Neural crest cell (in vitro differentiated cells): ENCODE measurements around the gene ARHGAP15. TPM values are rescaled to one million over a fixed set of nuclear protein-coding genes. Genes with fewer than 3 reads are reported as not detected.

ENCODE experiments used
- DNase-seq: peaks from one replicate; pipeline ENCODE4 v3.0.0; 2021; ENCODE audit warnings: low read depth, mixed read lengths, low spot score
- H3K27ac Mint-ChIP-seq: one replicate; pipeline ENCODE4 v1.8.0; 2021; ENCODE audit warnings: mild to moderate bottlenecking, mixed read lengths; ENCODE audit not compliant: unreplicated experiment
- H3K27me3 Mint-ChIP-seq: 2 replicates; pipeline ENCODE4 v1.8.0; 2021; ENCODE audit warnings: low read depth, mild to moderate bottlenecking, mixed read lengths
- H3K36me3 Mint-ChIP-seq: 2 replicates; pipeline ENCODE4 v1.8.0; 2021; ENCODE audit warnings: low read depth, mild to moderate bottlenecking, mixed read lengths
- H3K4me1 Mint-ChIP-seq: 2 replicates; pipeline ENCODE4 v1.8.0; 2021; ENCODE audit warnings: mixed read lengths
- H3K4me3 Mint-ChIP-seq: one replicate; pipeline ENCODE4 v1.8.0; 2021; ENCODE audit warnings: mild to moderate bottlenecking, mixed read lengths
- H3K9me3 Mint-ChIP-seq: 2 replicates; pipeline ENCODE4 v1.8.0; 2021; ENCODE audit warnings: mixed read lengths
- CTCF ChIP-seq: fragments of 200-600 bp; sonication (generic); conservative IDR thresholded peaks from 2 replicates; pipeline ENCODE4 v1.5.0; 2021; ENCODE audit warnings: antibody characterized with exemption, mild to moderate bottlenecking
- total RNA-seq: library from RNA; stranded (reverse); gene quantifications from 2 replicates; pipeline ENCODE4 v1.2.1, GENCODE V29; 2021

The ARHGAP15 gene
- total RNA-seq, 1 donor from 2014 or later: 2.8 TPM

- Mint-ChIP-seq H3K36me3 (no peaks in the 10 kb centered on the region), H3K27me3 (no peaks in the 10 kb centered on the region), H3K4me1 (peaks cover 40% of the 10 kb centered on the region), H3K4me3 (no peak overlapping the region), H3K9me3 (peaks cover 1% of the 10 kb centered on the region), H3K27ac (no peak overlapping the region)
- no peak for TF ChIP-seq CTCF
- no peak for DNase-seq
These were observed 551.7 kb downstream of the ARHGAP15 start for GRCh38 chr2:143680885-143681405.

GRCh38 chr2:143682436-143683055 is 553.3 kb downstream of the ARHGAP15 start:
- H3K27ac Mint-ChIP-seq: no peak overlapping the region
- DNase-seq: no peak
- H3K36me3 Mint-ChIP-seq: no peaks in the 10 kb centered on the region
- H3K4me1 Mint-ChIP-seq: peaks cover 45% of the 10 kb centered on the region
- no peaks in the 10 kb centered on the region for H3K27me3 Mint-ChIP-seq
- TF ChIP-seq CTCF: no peak
- no peaks in the 10 kb centered on the region for H3K9me3 Mint-ChIP-seq
- no peak overlapping the region for H3K4me3 Mint-ChIP-seq

- H3K4me1 Mint-ChIP-seq: peaks cover 49% of the 10 kb centered on the region
- no peak for TF ChIP-seq CTCF
These were observed 554.8 kb downstream of the ARHGAP15 start for GRCh38 chr2:143683977-143684376.

GRCh38 chr2:143684551-143685320 is 555.5 kb downstream of the ARHGAP15 start:
- DNase-seq: no peak
- TF ChIP-seq CTCF: no peak
- Mint-ChIP-seq H3K27me3 (no peaks in the 10 kb centered on the region), H3K4me1 (peaks cover 45% of the 10 kb centered on the region), H3K4me3 (peak overlapping the region; percentile 34), H3K36me3 (no peaks in the 10 kb centered on the region), H3K9me3 (no peaks in the 10 kb centered on the region), H3K27ac (peak overlapping the region; percentile 74)

More at GRCh38 chr2:143683977-143684376, 554.8 kb downstream of the ARHGAP15 start:
- Mint-ChIP-seq H3K27ac (no peak overlapping the region), H3K36me3 (no peaks in the 10 kb centered on the region), H3K27me3 (no peaks in the 10 kb centered on the region), H3K9me3 (no peaks in the 10 kb centered on the region), H3K4me3 (no peak overlapping the region)
- DNase-seq: no peak

GRCh38 chr2:143685421-143686078 is 556.3 kb downstream of the ARHGAP15 start:
- no peak for TF ChIP-seq CTCF
- peaks cover 45% of the 10 kb centered on the region for H3K4me1 Mint-ChIP-seq
- no peak overlapping the region for H3K27ac Mint-ChIP-seq
- DNase-seq: no peak
- no peaks in the 10 kb centered on the region for H3K36me3 Mint-ChIP-seq
- H3K9me3 Mint-ChIP-seq: no peaks in the 10 kb centered on the region
- no peak overlapping the region for H3K4me3 Mint-ChIP-seq
- H3K27me3 Mint-ChIP-seq: no peaks in the 10 kb centered on the region
